Measurements from ENCODE around the gene TBX21.

TBX21 gene

DNA sequence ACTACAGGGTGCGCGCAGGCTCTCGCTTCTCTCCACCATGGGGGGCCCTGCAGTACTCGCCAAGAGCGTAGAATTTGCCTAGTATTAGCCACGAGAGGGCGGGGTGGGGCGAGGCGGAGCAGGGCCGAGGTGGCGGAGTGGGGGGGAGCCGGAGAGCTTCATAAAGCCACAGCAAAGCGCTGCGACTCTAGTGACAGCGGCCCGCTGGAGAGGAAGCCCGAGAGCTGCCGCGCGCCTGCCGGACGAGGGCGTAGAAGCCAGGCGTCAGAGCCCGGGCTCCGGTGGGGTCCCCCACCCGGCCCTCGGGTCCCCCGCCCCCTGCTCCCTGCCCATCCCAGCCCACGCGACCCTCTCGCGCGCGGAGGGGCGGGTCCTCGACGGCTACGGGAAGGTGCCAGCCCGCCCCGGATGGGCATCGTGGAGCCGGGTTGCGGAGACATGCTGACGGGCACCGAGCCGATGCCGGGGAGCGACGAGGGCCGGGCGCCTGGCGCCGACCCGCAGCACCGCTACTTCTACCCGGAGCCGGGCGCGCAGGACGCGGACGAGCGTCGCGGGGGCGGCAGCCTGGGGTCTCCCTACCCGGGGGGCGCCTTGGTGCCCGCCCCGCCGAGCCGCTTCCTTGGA, at the start of gene TBX21 (continued):
- TF ChIP-seq, protein P1, sequence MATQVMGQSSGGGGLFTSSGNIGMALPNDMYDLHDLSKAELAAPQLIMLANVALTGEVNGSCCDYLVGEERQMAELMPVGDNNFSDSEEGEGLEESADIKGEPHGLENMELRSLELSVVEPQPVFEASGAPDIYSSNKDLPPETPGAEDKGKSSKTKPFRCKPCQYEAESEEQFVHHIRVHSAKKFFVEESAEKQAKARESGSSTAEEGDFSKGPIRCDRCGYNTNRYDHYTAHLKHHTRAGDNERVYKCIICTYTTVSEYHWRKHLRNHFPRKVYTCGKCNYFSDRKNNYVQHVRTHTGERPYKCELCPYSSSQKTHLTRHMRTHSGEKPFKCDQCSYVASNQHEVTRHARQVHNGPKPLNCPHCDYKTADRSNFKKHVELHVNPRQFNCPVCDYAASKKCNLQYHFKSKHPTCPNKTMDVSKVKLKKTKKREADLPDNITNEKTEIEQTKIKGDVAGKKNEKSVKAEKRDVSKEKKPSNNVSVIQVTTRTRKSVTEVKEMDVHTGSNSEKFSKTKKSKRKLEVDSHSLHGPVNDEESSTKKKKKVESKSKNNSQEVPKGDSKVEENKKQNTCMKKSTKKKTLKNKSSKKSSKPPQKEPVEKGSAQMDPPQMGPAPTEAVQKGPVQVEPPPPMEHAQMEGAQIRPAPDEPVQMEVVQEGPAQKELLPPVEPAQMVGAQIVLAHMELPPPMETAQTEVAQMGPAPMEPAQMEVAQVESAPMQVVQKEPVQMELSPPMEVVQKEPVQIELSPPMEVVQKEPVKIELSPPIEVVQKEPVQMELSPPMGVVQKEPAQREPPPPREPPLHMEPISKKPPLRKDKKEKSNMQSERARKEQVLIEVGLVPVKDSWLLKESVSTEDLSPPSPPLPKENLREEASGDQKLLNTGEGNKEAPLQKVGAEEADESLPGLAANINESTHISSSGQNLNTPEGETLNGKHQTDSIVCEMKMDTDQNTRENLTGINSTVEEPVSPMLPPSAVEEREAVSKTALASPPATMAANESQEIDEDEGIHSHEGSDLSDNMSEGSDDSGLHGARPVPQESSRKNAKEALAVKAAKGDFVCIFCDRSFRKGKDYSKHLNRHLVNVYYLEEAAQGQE (tag by site-specific recombination; IDR thresholded peaks at IDR 0.05), result no peak
- TF ChIP-seq ZNF791 (tag by site-specific recombination; IDR thresholded peaks at IDR 0.05), result no peak
- no peak for TF ChIP-seq MZF1 (tag by site-specific recombination; IDR thresholded peaks at IDR 0.05; ENCODE audit: borderline replicate concordance)
- TF ChIP-seq ZNF843 (tag by site-specific recombination; IDR thresholded peaks at IDR 0.05), result no peak
- TF ChIP-seq ZNF354C (tag by site-specific recombination; IDR thresholded peaks at IDR 0.05; ENCODE audit: borderline replicate concordance, low read depth), result no peak
- TF ChIP-seq TRIM28 (IDR thresholded peaks at IDR 0.05; ENCODE audit: borderline replicate concordance, low read length), result no peak
- peak; percentile 42; the same call in 1 of the 2 replicates for TF ChIP-seq ZBTB20 (tag by site-specific recombination; IDR thresholded peaks at IDR 0.05)
- TF ChIP-seq ZNF366 (tag by site-specific recombination; conservative IDR thresholded peaks at IDR 0.05), result no peak
- TF ChIP-seq ZNF2 (tag by site-specific recombination; IDR thresholded peaks at IDR 0.05), result no peak
- no peak for TF ChIP-seq ZFP37 (tag by site-specific recombination; IDR thresholded peaks at IDR 0.05)
- TF ChIP-seq, protein P2, sequence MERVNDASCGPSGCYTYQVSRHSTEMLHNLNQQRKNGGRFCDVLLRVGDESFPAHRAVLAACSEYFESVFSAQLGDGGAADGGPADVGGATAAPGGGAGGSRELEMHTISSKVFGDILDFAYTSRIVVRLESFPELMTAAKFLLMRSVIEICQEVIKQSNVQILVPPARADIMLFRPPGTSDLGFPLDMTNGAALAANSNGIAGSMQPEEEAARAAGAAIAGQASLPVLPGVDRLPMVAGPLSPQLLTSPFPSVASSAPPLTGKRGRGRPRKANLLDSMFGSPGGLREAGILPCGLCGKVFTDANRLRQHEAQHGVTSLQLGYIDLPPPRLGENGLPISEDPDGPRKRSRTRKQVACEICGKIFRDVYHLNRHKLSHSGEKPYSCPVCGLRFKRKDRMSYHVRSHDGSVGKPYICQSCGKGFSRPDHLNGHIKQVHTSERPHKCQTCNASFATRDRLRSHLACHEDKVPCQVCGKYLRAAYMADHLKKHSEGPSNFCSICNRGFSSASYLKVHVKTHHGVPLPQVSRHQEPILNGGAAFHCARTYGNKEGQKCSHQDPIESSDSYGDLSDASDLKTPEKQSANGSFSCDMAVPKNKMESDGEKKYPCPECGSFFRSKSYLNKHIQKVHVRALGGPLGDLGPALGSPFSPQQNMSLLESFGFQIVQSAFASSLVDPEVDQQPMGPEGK (tag by site-specific recombination; IDR thresholded peaks at IDR 0.05), result peak; percentile 50; the same call in 1 of the 2 replicates
- no peak for TF ChIP-seq ZNF302 (tag by site-specific recombination; IDR thresholded peaks at IDR 0.05; ENCODE audit: low read depth)
- TF ChIP-seq, protein P3, sequence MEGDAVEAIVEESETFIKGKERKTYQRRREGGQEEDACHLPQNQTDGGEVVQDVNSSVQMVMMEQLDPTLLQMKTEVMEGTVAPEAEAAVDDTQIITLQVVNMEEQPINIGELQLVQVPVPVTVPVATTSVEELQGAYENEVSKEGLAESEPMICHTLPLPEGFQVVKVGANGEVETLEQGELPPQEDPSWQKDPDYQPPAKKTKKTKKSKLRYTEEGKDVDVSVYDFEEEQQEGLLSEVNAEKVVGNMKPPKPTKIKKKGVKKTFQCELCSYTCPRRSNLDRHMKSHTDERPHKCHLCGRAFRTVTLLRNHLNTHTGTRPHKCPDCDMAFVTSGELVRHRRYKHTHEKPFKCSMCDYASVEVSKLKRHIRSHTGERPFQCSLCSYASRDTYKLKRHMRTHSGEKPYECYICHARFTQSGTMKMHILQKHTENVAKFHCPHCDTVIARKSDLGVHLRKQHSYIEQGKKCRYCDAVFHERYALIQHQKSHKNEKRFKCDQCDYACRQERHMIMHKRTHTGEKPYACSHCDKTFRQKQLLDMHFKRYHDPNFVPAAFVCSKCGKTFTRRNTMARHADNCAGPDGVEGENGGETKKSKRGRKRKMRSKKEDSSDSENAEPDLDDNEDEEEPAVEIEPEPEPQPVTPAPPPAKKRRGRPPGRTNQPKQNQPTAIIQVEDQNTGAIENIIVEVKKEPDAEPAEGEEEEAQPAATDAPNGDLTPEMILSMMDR (tag by site-specific recombination; IDR thresholded peaks at IDR 0.05), result peak; percentile 75
- no peak for TF ChIP-seq ZNF514 (tag by site-specific recombination; IDR thresholded peaks at IDR 0.05)

DNA sequence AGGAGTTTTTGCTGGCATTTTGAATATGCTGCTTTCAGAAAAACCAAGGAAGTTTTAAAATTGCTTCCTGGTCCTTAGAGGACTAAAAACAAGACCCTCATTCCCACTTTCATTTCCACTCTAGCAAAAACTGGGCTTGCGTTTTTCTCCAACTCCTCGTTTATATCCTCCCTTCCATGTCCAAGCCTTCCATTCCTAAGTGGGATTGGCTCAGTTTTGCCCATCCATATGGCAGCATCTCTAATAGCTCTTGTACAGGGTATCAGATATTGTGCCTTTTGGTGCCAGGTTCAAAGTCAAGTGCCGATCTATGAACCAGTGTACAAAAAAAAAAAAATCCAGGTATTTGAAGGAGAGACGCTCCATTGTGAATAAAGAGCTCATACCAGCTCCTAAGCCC, 49.0 kb upstream of the TBX21 start:
- no peaks in the 10 kb centered on the region for H3K9me3 ChIP-seq (ENCODE audit: control insufficient read depth, insufficient read depth, low read depth, low read length)
- ChIA-PET POLR2A (interaction anchor here (0.7 to 1.1 kb wide), 3 partner anchors 9 to 20 kb away, joined by 3 to 5 read pairs (median 4); no protein-coding TSS in a partner anchor), CTCF (interaction anchor here (0.6 kb wide), 1 partner anchor 21 kb away, joined by 4 read pairs; no protein-coding TSS in a partner anchor)
- no peaks in the 10 kb centered on the region for H3K4me1 ChIP-seq (ENCODE audit: control insufficient read depth, insufficient read depth, low read length)
- no peak overlapping the region for H3K27ac ChIP-seq (ENCODE audit: extremely low read depth, low read depth, low read length)
- TF ChIP-seq, protein P4, sequence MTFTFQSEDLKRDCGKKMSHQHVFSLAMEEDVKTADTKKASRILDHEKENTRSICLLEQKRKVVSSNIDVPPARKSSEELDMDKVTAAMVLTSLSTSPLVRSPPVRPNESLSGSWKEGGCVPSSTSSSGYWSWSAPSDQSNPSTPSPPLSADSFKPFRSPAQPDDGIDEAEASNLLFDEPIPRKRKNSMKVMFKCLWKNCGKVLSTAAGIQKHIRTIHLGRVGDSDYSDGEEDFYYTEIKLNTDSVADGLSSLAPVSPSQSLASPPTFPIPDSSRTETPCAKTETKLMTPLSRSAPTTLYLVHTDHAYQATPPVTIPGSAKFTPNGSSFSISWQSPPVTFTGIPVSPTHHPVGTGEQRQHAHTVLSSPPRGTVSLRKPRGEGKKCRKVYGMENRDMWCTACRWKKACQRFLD (tag by site-specific recombination; IDR thresholded peaks at IDR 0.05), result no peak
- TF ChIP-seq ZNF19 (tag by site-specific recombination; IDR thresholded peaks at IDR 0.05; ENCODE audit: low read depth) (no peak), ZNF157 (tag by site-specific recombination; IDR thresholded peaks at IDR 0.05) (no peak), GLI2 (tag by site-specific recombination; IDR thresholded peaks at IDR 0.05; ENCODE audit: borderline replicate concordance, low read depth) (no peak), ZNF473 (tag by site-specific recombination; IDR thresholded peaks at IDR 0.05) (no peak), ZNF610 (tag by site-specific recombination; IDR thresholded peaks at IDR 0.05; ENCODE audit: borderline replicate concordance) (no peak), ZNF76 (tag by site-specific recombination; IDR thresholded peaks at IDR 0.05; ENCODE audit: borderline replicate concordance, low read depth) (no peak)
- H3K36me3 ChIP-seq (ENCODE audit: control insufficient read depth in 2 of 2, insufficient read depth in 1 of 2, low read length in 2 of 2), result peaks cover 43 to 79% of the 10 kb centered on the region in 2 experiments
- H3K4me3 ChIP-seq (ENCODE audit: low read depth, low read length), result no peak overlapping the region

Measured in HEK293 (cell line).